ENCODE measurements around the gene ADPRS. TPM values are rescaled to one million over a fixed set of nuclear protein-coding genes. Genes with fewer than 3 reads are reported as not detected.
A peak's percentile ranks its signal among the peaks of the same experiment; 100 is the strongest.

Gene ADPRS
- total and polyA plus RNA-seq, 9 of the 15 experiments (the other 6 are each of a cell fraction or from before 2014, with no cell fraction given) = 5.9 to 40.0 (median 27.4) TPM

GRCh38 chr1:36123356-36123755, 34.7 kb downstream of the ADPRS start:
- Histone ChIP-seq H3K79me2 (ENCODE audit: control insufficient read depth, insufficient read depth, low read length) (no peaks in the 10 kb centered on the region), H3K9me1 (ENCODE audit: control insufficient read depth, insufficient read depth, low read length) (no peaks in the 10 kb centered on the region), H3K27ac (ENCODE audit: extremely low read depth, low read depth, low read length) (no peak overlapping the region), H3K4me3 (no peak overlapping the region), H4K20me1 (replicated peaks; ENCODE audit: control insufficient read depth, insufficient read depth, low read length) (no peaks in the 10 kb centered on the region), H3K27me3 (ENCODE audit: control insufficient read depth in 2 of 2, insufficient read depth in 2 of 2, low read length in 2 of 2) (peaks cover 0 to 10% of the 10 kb centered on the region in 2 experiments; a peak in 1 of 5 replicates), H2AFZ (ENCODE audit: low read depth, low read length) (peak overlapping the region; percentile 66), H3K4me1 (replicated peaks in 1 of 2; ENCODE audit: control insufficient read depth in 2 of 2, insufficient read depth in 2 of 2, low read length in 2 of 2) (peaks cover 14 to 46% of the 10 kb centered on the region in 2 experiments), H3K9me3 (replicated peaks; ENCODE audit: control insufficient read depth, insufficient read depth, low read depth, low read length) (no peaks in the 10 kb centered on the region), H3K9ac (ENCODE audit: insufficient read depth in 1 of 2, low read depth in 2 of 2, low read length in 2 of 2) (peak overlapping the region; percentile 3 to 74; a peak in 2 of 4 replicates), H3K4me2 (ENCODE audit: insufficient read depth, low read length) (no peak overlapping the region), H3K36me3 (ENCODE audit: control insufficient read depth, insufficient read depth, low read length) (no peaks in the 10 kb centered on the region)
- no TSS peak for BruUV-seq (replicated peaks)
- FAIRE-seq (peak; percentile 40), ATAC-seq (peak; percentile 9), DNase-seq (ENCODE audit: extremely low read depth in 1 of 4, low spot score in 3 of 4) (no peak)
- in situ Hi-C loops (cut with MboI) = no loop called here
- ChIA-PET POLR2A (no interaction called here), CTCF (ENCODE audit: low intra/inter-chr PET ratio) (no interaction called here)
- WGBS (ENCODE audit: insufficient coverage, low coverage, missing lambda C conversion rate) = 28% methylated on average over 8 of the region's 8 CpGs
- intact Hi-C loops (cut with micrococcal nuclease) = no loop called here
- TF ChIP-seq POLR2G (IDR thresholded peaks at IDR 0.05; ENCODE audit: low read depth, low read length) (no peak), HDAC1 (IDR thresholded peaks at IDR 0.05) (0 out of 4 replicates have a peak, but pooled peaks of 1 of the 2 experiments have one; percentile 40), ZNF79 (CRISPR knock-in tag; IDR thresholded peaks at IDR 0.05; ENCODE audit: low read depth) (no peak), TFAP4 (CRISPR knock-in tag; IDR thresholded peaks at IDR 0.05; ENCODE audit: borderline replicate concordance) (no peak), NCOR1 (IDR thresholded peaks at IDR 0.05) (no peak), ESRRA (IDR thresholded peaks at IDR 0.05; ENCODE audit: borderline replicate concordance, low read depth) (no peak), KLF6 (CRISPR knock-in tag; IDR thresholded peaks at IDR 0.05; ENCODE audit: borderline replicate concordance) (no peak), SMAD3 (CRISPR knock-in tag; conservative IDR thresholded peaks at IDR 0.05) (no peak), HDGF (IDR thresholded peaks at IDR 0.05) (peak; percentile 32; the same call in 1 of the 2 replicates), USF1 (CRISPR knock-in tag; IDR thresholded peaks at IDR 0.05) (peak; percentile 65), FOXA1 (IDR thresholded peaks at IDR 0.05; ENCODE audit: borderline replicate concordance) (no peak), MNT (conservative IDR thresholded peaks at IDR 0.05) (peak in 1 of 2 experiments; percentile 42; a peak in 1 of 4 replicates), ETS2 (tag; IDR thresholded peaks at IDR 0.05; ENCODE audit: borderline replicate concordance, poor library complexity, severe bottlenecking) (no peak), HSF4 (CRISPR knock-in tag; IDR thresholded peaks at IDR 0.05; ENCODE audit: borderline replicate concordance) (no peak), ZNF121 (CRISPR knock-in tag; conservative IDR thresholded peaks at IDR 0.05) (no peak)
